Retina (tissue), 1 donor: ENCODE measurements around the gene TMEM91.
"Not testable (repeated sequence)": the region's sequence is repeated elsewhere in the genome, so short reads cannot be mapped to it uniquely, and the experiment has no call there.

Experiments
- DNase-seq: peaks from one replicate; pipeline ENCODE4 v3.0.0-alpha.2; 2016

The TMEM91 gene

DNA sequence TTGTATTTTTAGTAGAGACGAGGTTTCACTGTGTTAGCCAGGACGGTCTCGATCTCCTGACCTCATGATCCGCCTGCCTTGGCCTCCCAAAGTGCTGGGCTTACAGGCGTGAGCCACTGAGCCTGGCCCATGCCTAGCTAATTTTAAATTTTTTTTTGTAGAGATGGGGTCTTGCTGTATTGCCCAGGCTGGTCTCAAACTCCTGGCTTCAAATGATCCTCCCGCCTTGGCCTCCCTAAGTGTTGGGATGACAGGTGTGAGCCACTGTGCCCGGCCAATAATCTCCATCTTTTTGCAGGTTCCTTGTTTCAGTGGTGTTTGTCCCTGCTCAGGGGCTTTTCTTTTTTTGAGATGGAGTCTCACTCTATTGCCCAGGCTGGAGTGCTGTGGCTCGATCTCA lies 5.2 kb downstream of the TMEM91 start:
- not testable (repeated sequence) for DNase-seq

DNA sequence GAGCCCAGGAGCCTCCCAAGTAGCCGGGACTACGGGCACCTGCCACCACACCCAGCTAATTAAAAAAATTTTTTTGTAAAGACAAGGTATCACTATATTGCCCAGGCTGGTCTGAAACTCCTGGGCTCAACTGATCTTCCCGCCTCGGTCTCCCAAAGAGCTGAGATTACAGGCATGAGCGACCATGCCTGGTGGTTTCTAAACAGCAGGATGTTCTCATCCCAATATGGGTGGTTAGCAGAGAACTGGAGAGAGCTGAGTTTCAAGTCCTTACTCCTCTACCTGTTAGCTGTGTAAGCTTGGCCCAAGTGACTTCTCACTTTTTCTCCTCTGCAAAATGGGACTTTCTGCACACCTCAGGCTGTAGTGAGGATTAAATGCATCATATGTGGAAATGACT lies 8.0 kb downstream of the TMEM91 start:
- DNase-seq, result no peak

DNA sequence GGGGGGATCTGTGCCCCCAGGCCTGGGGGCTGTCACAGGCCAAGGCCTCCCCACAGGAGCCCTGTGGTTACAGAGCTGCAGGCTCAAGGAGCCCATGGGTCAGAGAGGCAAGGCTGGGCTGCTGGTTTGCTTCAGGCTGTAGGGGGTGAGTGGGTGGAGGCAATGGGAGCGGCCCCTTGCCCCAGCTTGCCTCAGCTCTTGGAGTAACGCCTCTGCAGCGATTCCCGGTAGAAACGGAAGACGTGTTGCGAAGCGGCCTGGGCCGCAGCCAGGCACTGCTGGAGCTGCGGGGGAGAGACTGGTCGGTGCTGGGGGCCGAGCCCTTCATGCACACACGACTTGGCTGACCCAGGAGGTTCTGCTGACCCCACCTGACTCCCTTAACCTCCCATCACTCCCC lies 10.1 kb downstream of the TMEM91 start:
- DNase-seq, result no peak

DNA sequence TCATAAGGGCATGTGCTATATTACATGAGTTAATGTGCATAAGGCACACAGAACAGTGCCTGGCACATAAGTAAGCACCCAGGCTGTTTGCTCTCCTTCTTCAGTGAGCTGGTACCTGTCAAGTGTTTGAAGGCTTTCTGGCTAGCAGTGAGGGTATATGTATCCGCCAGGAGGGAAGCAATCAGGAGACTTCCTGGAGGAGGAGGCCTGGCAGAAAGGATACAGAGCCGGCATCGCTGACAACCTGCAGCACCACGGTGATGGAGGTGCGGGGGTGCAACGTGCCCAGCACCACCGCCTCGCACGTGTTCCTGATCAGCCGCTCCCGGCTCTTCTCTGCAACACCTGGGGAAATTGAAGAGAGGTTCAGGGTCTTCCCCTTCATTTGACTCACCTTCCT lies 15.3 kb downstream of the TMEM91 start:
- no peak for DNase-seq

DNA sequence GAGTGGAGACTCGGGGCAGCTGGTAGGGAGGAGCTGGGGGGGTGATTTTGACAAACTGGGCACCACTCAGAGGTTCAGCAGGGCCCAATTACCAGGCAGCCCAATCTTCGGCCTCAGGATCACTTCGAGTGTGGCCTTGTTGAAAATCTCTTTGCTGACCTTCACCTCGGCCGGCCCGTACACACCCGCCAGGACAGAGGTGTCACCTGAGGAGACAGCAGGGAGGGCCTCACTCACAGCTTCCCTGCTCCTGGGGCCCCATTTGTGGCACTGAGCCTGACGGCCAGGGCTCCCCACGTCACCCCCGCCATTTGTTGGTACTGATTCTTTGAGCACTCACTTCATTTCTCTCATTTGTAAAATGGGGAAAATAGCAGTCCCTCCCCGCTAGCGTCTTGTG lies 16.4 kb downstream of the TMEM91 start:
- no peak for DNase-seq

DNA sequence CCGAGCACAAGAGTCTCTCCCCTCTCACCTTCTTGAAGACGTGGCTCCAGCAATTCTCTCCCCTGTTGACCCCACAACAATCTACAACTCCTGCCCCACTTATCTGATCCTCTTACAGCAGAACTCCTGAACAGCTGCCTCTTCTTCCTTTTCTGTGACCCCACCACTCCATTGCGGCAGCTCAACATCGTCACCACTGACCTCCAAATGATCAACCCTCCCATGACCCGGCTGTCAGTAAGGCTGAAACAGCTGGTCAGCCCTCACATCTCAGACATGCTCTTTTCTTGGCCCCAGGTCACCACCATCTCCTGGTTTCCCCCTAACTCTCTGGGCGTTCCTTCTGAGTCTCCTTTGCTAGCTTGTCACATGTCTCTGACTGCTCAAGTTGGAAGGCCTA lies 19.0 kb downstream of the TMEM91 start:
- DNase-seq, result no peak

DNA sequence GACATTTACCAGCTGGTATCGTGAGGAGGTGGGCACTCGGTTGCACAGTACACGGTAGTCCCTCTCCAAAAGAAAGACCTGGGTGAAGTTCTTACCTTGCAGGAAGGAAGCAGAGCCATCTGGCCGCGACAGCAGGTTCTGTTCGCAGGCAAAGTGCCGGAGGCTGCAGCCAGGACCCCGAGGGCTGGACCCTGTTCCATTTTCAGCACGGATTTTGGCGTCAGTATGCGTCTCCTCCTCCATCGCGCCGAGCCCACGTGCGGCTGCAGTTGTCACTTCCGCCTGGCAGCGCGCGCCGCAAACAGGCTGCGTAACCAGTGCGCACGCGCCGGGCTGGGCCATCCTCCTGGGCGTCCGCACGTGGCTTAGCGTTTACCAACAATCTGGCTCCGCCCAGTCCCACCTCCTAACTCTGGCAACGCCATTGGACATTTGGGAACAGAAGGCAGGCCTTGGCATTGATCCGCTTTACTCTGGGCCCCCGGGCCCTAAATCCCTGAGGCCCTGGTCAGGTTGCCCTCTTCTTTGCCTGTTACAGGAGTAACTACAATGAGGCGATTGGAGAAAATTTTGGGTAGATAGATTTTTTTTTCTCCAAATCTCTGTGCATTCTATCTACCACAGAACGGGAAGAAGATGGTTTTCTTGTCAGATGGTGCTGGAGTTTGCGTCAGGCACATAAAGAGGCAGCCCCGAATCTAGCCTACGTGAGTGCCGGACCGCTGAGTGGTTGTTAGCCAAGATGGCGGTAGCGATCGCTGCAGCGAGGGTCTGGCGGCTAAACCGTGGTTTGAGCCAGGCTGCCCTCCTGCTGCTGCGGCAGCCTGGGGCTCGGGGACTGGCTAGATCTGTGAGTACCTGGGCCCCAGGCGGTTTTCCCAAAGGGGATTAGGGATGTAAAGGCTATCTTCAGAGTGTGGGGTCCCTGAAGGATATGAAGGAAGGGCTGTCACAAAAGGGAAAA lies 21.0 kb downstream of the TMEM91 start, which contains the start of the genes BCKDHA and EXOSC5:
Gene BCKDHA, plus strand, starts transcription at position 733 of the 964 bp plus-strand sequence. Its CDS starts 10 bp downstream, at position 743.
Gene EXOSC5, minus strand, starts transcription at position 274 of the 964 bp plus-strand sequence. Its CDS starts 31 bp downstream, at position 243.
- DNase-seq, result peak; percentile 100

DNA sequence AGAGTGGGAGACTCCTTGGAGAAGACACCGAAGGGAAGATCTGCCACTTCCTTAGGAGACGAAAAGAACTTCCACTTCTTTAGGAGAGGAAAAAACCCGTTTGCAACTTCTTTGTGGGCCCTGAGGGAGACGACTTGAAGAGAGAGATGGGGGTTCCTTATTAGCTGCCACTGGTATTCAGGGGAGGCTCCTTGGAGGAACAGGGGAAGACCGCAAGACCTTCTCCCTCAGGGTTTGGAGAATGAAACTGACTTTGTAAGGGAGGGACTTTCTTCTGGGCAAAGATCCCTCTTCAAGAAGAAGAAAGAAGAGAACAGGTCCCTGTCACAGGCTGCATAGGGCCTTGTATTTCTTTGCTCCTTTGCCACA lies 21.7 kb downstream of the TMEM91 start:
- no peak for DNase-seq

DNA sequence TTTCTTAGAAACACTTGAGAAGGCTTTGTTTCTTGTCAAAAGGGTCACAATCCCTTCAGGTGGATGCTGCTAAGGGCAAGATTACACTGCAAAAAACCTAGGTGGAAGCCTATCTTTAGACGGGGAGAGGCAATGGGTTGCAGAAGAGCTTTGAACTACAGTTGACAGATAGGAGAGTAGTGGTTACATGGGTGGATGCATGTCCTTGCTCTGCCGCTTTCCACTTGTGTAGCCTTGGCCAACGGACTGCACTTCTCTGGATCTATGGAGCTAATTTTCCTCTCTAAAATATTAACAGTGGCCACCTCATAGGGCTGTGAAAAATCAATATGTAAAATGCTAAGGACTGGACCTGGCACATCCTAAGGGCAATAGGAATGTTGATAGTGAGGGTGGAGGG lies 22.3 kb downstream of the TMEM91 start:
- no peak for DNase-seq

DNA sequence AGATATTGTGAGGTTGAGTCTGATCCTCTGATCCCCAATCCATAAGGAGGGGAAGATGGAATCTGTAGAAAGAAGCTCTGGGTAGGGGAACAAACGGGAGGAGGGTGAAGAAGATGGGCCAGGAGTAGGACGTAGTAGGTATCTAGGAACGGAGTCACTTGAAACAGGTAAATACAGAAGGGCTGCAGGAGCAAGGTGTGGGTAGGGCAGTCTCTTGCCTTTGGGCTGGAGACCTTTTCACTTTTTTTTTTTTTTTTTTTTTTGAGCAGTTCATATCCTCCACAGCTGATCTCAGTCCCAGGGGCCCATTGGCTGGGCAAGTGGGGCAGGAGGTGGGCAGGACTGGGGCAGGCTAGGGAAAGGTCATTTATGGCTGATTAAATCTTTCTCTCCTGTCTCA lies 22.8 kb downstream of the TMEM91 start:
- no peak for DNase-seq

DNA sequence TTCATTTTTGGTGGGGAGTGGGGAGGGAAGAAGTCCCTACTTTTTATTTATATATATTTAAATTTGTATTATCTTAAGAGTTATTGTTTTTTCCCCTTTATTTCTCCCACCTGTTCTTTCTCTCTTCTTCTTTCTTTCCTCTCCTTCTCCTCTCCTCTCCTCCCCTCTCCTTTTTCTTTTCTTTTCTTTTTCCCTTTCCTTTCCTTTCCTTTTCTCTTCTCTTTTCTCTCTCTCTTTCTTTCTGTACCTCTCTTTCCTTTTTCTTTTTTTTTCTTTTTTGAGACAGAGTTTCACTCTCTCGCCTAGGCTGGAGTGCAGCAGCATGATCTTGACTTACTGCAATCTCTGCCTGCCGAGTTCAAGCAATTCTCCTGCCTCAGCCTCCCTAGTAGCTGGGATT lies 23.2 kb downstream of the TMEM91 start:
- no peak for DNase-seq

DNA sequence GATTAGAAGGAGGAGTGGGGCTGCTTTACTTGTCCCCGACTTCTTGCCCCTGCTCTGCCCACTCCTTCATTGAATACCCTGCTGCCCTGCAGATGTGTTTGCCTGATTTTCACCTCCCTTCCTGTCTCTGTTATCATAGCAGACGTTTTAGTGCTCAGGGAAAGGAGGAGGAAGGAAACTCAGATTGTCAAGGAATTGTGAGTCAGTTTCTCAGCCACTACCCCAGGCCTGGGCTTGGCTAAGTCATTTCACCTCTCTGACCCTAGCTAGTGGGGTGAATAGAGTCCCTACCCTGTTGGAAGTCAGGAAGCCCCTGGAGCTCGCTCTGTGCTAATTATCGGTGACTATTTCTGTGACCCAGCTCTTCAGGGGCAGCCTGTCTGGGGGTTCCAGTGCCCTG lies 25.1 kb downstream of the TMEM91 start:
- no peak for DNase-seq

DNA sequence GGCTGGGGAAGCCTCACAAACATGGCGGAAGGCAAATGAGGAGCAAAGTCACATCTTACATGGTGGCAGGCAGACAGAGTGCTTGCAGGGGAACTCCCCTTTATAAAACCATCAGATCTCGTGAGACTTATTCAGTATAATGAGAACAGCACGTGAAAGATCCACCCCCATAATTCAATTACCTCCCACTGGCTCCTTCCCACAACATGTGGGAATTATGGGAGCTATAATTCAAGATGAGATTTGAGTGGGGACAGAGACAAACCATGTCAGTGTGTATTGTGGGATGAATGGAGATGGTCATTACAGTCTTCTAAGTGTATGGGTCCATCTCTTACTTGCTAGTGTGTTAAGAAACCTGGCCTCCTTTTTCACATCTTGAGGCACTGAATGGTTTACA lies 25.7 kb downstream of the TMEM91 start:
- DNase-seq, result no peak

DNA sequence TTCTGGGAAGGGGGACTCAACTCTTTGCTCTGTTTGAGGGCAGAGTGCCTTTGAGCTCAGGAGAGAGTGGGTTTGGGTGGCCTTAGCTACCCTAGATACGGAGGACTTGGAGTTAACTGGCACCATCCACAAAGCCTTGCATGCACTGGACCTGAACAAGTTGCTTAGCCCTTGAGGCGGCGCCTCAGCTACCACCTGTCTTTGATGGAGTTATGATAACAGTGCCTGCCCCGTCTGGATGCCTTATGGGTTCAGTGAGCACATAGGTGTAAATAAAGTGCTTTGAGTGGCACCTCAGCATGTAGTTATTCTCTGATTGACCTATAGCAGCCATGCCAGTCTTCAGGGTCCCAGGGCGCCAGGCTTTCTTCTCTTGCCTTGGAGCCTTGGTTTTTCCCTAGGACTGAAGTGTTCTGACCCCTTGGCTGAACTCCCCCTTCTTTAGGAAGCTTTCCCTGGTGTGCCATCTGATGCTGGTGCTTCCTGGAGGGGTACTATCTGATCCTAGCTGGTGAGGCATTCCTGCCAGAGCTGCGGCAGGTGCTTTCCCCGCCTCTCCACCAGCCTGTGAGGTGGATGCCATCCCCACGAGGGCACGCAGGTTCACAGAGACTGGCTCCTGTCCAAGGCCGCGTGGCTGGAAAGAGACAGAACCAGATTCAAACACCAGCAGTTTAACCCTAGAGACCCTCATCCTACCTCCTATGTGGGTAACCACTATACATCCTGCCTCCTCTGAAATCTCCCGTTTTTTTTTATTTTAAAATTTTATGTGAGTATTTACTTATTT lies 27.0 kb downstream of the TMEM91 start:
- no peak for DNase-seq

DNA sequence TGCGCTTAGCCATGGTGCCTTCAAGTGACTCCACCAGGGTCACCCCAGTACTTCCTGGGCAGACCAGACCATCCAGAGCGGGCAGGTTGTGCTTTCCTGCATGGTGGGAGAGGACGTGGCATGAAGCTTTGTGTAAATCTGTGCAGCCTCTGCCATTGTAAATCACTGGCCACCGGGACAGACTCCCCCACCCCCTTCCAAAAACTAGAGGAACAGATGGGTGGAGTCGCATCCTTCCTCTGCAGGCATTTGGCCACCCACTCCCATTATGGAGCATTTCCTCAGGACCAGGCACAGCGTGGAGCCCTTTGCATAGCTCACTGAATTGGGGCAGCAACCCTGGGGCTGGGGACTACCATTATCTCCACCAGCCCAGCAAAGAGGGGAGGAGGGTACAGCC lies 29.4 kb downstream of the TMEM91 start:
- DNase-seq, result no peak

DNA sequence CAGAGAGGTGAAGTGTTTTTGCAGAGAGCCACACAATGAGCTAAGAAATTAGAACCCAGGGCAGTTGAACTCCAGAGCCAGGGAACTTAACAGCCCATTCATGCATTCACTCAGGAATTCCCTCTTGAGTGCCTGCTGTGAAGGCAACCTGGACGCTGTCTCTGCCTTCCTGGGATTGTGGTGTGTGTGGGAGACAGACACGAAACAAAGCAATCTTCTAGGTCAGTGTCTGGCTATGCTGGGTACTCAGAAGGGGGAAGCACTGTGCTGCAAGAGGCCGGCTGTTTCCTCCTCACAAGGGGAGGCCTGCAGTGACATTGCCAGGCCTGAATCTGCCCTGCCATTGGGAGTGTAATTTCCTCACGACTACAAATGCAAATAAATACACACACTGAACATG lies 30.9 kb downstream of the TMEM91 start:
- no peak for DNase-seq

DNA sequence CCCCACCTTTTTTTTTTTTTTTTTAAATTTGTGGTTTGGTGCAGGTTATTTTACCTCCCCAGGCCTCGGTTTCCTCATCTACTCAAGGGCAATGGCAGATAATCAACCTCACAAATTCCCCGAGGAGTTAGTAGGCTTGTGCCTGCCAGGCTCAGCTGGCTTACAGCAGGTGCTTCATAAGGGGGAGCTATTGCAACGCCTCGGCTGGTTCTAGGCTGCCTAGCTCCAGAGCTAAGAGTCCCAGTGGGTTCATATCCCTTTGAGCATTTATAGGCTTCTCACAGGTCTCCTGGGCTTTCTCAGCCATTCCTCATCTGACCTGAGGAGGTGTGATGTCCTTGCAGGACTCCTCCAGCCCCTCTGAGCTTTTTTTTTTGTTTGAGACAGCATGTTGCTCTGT lies 31.9 kb downstream of the TMEM91 start:
- DNase-seq, result no peak

DNA sequence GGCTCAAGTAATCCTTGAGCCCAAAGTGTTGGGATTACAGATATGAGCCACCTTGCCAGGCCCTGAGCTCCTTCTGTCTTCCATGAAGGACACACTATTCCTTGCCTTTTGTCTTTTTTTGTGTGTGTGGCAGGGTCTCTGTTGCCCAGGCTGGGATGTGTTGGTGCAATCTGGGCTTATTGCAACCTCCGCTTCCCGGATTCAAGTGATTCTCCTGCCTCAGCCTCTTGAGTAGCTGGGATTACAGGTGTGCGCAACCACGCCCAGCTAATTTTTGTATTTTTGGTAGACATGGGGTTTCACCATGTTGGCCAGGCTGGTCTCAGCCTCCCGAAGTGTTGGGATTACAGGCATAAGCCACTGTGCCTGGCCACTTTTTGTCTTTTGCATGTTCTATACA lies 32.5 kb downstream of the TMEM91 start:
- DNase-seq, result not testable (repeated sequence)

DNA sequence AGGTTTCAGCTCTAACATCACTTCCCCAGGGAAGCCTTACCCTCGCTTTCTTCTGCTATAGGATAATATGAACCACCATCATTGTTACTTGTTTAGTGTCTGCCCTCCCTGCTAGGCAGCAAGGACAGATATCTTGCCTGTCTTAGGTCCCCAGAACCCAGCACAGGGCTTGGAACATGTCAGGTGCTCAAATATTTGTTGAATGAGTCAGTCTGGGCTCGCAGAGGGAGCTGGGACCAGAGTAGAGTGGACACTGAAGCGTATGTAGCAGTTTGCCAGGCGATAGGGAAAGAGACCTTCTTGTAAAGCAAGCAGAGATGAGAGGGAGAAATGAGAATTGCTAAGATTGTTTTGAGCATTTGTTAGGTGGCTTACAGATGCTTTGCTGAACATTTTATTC lies 33.0 kb downstream of the TMEM91 start:
- no peak for DNase-seq

DNA sequence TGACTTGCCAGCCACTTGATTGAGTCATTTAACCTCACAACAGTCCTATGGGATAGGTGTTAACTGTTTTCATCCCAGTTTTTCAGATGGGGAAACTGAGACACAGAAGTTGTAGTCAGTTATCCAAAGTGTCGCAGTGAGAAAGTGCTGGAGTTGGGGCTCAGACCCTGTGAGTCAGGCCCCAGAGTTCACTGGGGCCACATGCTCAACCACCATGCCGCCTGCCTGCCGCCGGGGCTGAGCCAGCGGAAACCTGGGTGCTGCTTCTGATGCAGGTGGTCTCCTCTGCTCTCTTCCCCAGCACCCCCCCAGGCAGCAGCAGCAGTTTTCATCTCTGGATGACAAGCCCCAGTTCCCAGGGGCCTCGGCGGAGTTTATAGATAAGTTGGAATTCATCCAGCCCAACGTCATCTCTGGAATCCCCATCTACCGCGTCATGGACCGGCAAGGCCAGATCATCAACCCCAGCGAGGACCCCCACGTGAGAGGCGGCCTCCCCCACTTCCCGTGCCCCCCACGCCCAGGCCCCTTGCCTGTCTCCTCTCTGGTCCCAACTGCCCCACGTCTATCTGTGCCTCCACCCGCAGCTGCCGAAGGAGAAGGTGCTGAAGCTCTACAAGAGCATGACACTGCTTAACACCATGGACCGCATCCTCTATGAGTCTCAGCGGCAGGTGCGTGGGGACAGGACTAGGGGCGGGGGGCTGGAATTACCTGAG lies 34.2 kb downstream of the TMEM91 start:
- DNase-seq, result no peak

DNA sequence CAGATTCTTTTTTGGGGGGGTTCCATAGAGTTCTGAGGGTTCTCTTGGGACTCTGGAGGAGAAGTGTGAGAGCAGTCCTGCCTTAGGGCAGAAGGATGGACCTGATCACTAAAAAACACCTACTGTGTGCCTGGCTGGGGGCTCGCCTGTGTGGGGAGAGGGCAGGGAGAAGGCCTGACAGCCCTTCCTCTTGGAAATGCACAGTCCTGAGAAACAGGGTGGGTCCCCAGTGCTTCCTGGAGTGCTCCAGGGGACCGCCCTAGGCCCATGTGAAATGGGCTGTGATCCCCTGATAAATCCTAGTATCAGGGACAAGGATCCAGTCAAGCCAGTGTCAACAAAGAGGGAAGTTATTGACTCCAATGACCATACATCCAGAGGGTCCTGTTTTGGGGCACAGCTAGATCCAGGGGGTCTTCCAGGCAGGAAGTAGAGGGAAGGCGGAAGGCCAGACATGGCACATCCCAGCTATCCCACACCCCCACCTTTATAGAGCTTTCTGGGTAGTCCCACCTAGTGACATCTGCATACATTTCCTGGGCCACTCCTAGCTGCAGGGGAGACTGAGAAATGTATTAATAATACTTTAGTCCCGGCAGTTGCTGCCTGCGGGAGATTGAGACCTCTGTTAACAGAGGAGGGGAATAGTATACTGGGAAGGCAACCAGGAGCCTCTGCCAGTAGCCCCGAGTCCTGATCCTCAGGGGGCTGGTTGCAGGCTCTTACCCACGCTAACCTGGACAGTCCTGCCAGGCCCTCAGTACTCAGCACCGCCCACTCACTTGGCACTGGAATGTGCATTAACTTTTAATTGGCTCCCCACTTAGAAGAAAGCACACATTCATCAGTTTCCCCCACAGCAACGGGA lies 35.0 kb downstream of the TMEM91 start:
- DNase-seq, result no peak

DNA sequence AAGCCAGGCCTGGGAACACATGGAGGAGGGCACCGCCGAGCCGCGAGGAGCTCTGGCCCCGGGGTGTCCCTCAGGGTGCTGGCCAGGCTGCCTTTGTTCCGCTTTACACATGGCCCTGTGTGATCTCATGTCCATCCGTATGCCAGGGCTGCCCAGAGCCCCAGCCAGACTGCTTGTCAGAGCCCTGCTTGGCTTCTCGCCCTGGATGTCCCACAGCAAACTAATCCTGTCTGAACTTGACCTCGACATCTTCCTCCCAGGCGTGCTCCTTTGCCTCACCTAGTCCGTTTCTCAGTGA lies 35.6 kb downstream of the TMEM91 start:
- no peak for DNase-seq
